Muscle of leg (tissue), 16 donors: ENCODE results near the gene OSBPL8. TPM values are rescaled to one million over a fixed set of nuclear protein-coding genes. Genes with fewer than 3 reads are reported as not detected.

ENCODE experiments used
- DNase-seq: peaks from one replicate; pipeline ENCODE4 v3.0.0; 2013
- H3K27ac ChIP-seq: one replicate; pipeline ENCODE4 v1.5.1; 2013; ENCODE audit warnings: mild to moderate bottlenecking, low read length, control low read depth
- H3K27me3 ChIP-seq: one replicate; pipeline ENCODE4 v1.6.1; 2013; ENCODE audit warnings: low read length; ENCODE audit not compliant: control insufficient read depth, insufficient read depth
- H3K36me3 ChIP-seq: one replicate; pipeline ENCODE4 v1.6.1; 2013; ENCODE audit warnings: low read length; ENCODE audit not compliant: control insufficient read depth, insufficient read depth
- H3K4me1 ChIP-seq: one replicate; pipeline ENCODE4 v1.6.1; 2013; ENCODE audit warnings: low read length; ENCODE audit not compliant: control insufficient read depth, insufficient read depth
- H3K4me3 ChIP-seq: one replicate; pipeline ENCODE4 v1.5.1; 2013; ENCODE audit warnings: low read length, control low read depth
- H3K9me3 ChIP-seq: replicated peaks from 2 replicates; pipeline ENCODE4 v1.6.1; 2013; ENCODE audit warnings: low read depth, low read length; ENCODE audit not compliant: control insufficient read depth
- WGBS: methylation state at CpG from one replicate; pipeline ENCODE4 v1.1.5; 2013; ENCODE audit warnings: missing lambda C conversion rate; ENCODE audit not compliant: insufficient coverage; 5-methylcytosine and 5-hydroxymethylcytosine counted together
- long read RNA-seq, 11 donors: transcript quantifications; one replicate each; lab custom pipeline, GENCODE V29; 2026
- polyA plus RNA-seq, 8 donors: library from polyadenylated mRNA; unstranded; fragments of 120-200 nt; gene quantifications; one replicate each; pipeline versions ENCODE4 v1.2.1 to v1.2.3, GENCODE V29; 2013; ENCODE audit warnings: inconsistent platforms in 1 of 8, low replicate concordance in 1 of 8; ENCODE audit not compliant: insufficient read length in 8 of 8, insufficient read depth in 1 of 8
- total RNA-seq: library from RNA; stranded (reverse); fragments of 120-200 nt; gene quantifications from one replicate; pipeline ENCODE4 v1.2.4, GENCODE V29; 2013

OSBPL8 gene
- total RNA-seq (25.4 TPM), polyA plus RNA-seq (10 to 100 TPM; 14.5 to 36.4 (median 26.2) TPM)
- long read RNA-seq, donor 1, partial matches to known transcripts = 0 of 1 reads
- long read RNA-seq, donor 1, other reads (novel, unspliced or antisense) = 0 of 1 reads
- long read RNA-seq, donor 2 = 0 reads
- long read RNA-seq, donor 3, full-length matches to known transcripts = 2 of 2 reads
- long read RNA-seq, donor 3, partial matches to known transcripts = 0 of 2 reads
- long read RNA-seq, donor 3, other reads (novel, unspliced or antisense) = 0 of 2 reads
- long read RNA-seq, donor 4 = 0 reads
- long read RNA-seq, donor 5, full-length matches to known transcripts = 3 of 3 reads
- long read RNA-seq, donor 5, partial matches to known transcripts = 0 of 3 reads
- long read RNA-seq, donor 5, other reads (novel, unspliced or antisense) = 0 of 3 reads
- long read RNA-seq, donor 6, partial matches to known transcripts = 0 of 1 reads
- long read RNA-seq, donor 6, other reads (novel, unspliced or antisense) = 0 of 1 reads
- long read RNA-seq, donor 7, partial matches to known transcripts = 0 of 3 reads
- long read RNA-seq, donor 7, other reads (novel, unspliced or antisense) = 0 of 3 reads
- long read RNA-seq, donor 8 = 0 reads
- long read RNA-seq, donor 9 = 0 reads
- long read RNA-seq, donor 10, partial matches to known transcripts = 0 of 1 reads
- long read RNA-seq, donor 10, other reads (novel, unspliced or antisense) = 0 of 1 reads
- long read RNA-seq, donor 11 = 0 reads

- Histone ChIP-seq H3K4me1 (no peaks in the 10 kb centered on the region), H3K4me3 (peak within 1 kb of the TSS; percentile 83), H3K27me3 (no peaks in the 10 kb centered on the region), H3K9me3 (no peaks in the 10 kb centered on the region), H3K36me3 (no peaks in the 10 kb centered on the region), H3K27ac (peak within 1 kb of the TSS; percentile 96)
- DNase-seq = peak; percentile 97
- WGBS = under 1% methylated on average over 73 of the region's 76 CpGs
These were observed at the start of gene OSBPL8 for GRCh38 chr12:76559400-76560085. OSBPL8 (minus strand) TSS chr12:76559771; CDS start chr12:76487551, 72,220 bp downstream.

GRCh38 chr12:76608070-76608469, 48.5 kb upstream of the OSBPL8 start:
- Histone ChIP-seq H3K27me3 (no peaks in the 10 kb centered on the region), H3K36me3 (no peaks in the 10 kb centered on the region), H3K27ac (no peak overlapping the region), H3K4me3 (no peak overlapping the region), H3K9me3 (no peaks in the 10 kb centered on the region), H3K4me1 (no peaks in the 10 kb centered on the region)
- 76% methylated on average over 2 of the region's 11 CpGs for WGBS
- no peak for DNase-seq

GRCh38 chr12:76595056-76595455, 35.5 kb upstream of the OSBPL8 start:
- Histone ChIP-seq H3K27me3 (no peaks in the 10 kb centered on the region), H3K4me1 (no peaks in the 10 kb centered on the region), H3K27ac (no peak overlapping the region), H3K4me3 (no peak overlapping the region), H3K9me3 (no peaks in the 10 kb centered on the region), H3K36me3 (no peaks in the 10 kb centered on the region)
- no CpG with 5 or more reads among the region's 2 CpGs for WGBS
- DNase-seq = no peak

GRCh38 chr12:76591476-76591875, 31.9 kb upstream of the OSBPL8 start:
- Histone ChIP-seq H3K4me1 (no peaks in the 10 kb centered on the region), H3K27me3 (no peaks in the 10 kb centered on the region), H3K36me3 (no peaks in the 10 kb centered on the region), H3K9me3 (no peaks in the 10 kb centered on the region), H3K27ac (no peak overlapping the region), H3K4me3 (no peak overlapping the region)
- DNase-seq = no peak

GRCh38 chr12:76590131-76590530, 30.6 kb upstream of the OSBPL8 start:
- WGBS = 100% methylated on average over 1 of the region's 3 CpGs
- Histone ChIP-seq H3K4me1 (no peaks in the 10 kb centered on the region), H3K9me3 (no peaks in the 10 kb centered on the region), H3K4me3 (no peak overlapping the region), H3K36me3 (no peaks in the 10 kb centered on the region), H3K27ac (no peak overlapping the region), H3K27me3 (no peaks in the 10 kb centered on the region)
- no peak for DNase-seq

- peak; percentile 11 for DNase-seq
These were observed 29.5 kb upstream of the OSBPL8 start for GRCh38 chr12:76588881-76589565.

GRCh38 chr12:76587428-76588178, 28.0 kb upstream of the OSBPL8 start:
- no peak overlapping the region for H3K27ac ChIP-seq
- no CpG with 5 or more reads among the region's 3 CpGs for WGBS
- no peaks in the 10 kb centered on the region for H3K27me3 ChIP-seq
- no peak overlapping the region for H3K4me3 ChIP-seq
- H3K9me3 ChIP-seq = no peaks in the 10 kb centered on the region
- peak; percentile 9 for DNase-seq
- no peaks in the 10 kb centered on the region for H3K36me3 ChIP-seq
- H3K4me1 ChIP-seq = no peaks in the 10 kb centered on the region

More at GRCh38 chr12:76588881-76589565, 29.5 kb upstream of the OSBPL8 start:
- H3K27me3 ChIP-seq = no peaks in the 10 kb centered on the region
- H3K27ac ChIP-seq = no peak overlapping the region
- H3K36me3 ChIP-seq = no peaks in the 10 kb centered on the region
- H3K9me3 ChIP-seq = no peaks in the 10 kb centered on the region
- H3K4me1 ChIP-seq = no peaks in the 10 kb centered on the region
- H3K4me3 ChIP-seq = no peak overlapping the region

- Histone ChIP-seq H3K4me3 (no peak overlapping the region), H3K27me3 (no peaks in the 10 kb centered on the region), H3K36me3 (no peaks in the 10 kb centered on the region), H3K9me3 (no peaks in the 10 kb centered on the region), H3K4me1 (no peaks in the 10 kb centered on the region), H3K27ac (no peak overlapping the region)
- DNase-seq = peak; percentile 64
- WGBS = no CpG with 5 or more reads among the region's 3 CpGs
These were observed 27.3 kb upstream of the OSBPL8 start for GRCh38 chr12:76586764-76587395.

GRCh38 chr12:76583301-76583700, 23.7 kb upstream of the OSBPL8 start:
- no peaks in the 10 kb centered on the region for H3K36me3 ChIP-seq
- H3K4me3 ChIP-seq = no peak overlapping the region
- H3K4me1 ChIP-seq = no peaks in the 10 kb centered on the region
- WGBS = no CpG with 5 or more reads among the region's 3 CpGs
- no peaks in the 10 kb centered on the region for H3K9me3 ChIP-seq
- H3K27ac ChIP-seq = no peak overlapping the region
- no peaks in the 10 kb centered on the region for H3K27me3 ChIP-seq
- no peak for DNase-seq
